Panc1 (cell line): ENCODE data around the gene GNG14. TPM values are rescaled to one million over a fixed set of nuclear protein-coding genes. Genes with fewer than 3 reads are reported as not detected.

ENCODE experiments used
- ATAC-seq: fragments of 200-7000 bp; cut with Tn5 transposase; 2 replicates; pipeline ENCODE4 v1.9.1; 2020; ENCODE audit warnings: mild to moderate bottlenecking, moderate library complexity
- BruUV-seq: library from RNA; stranded (reverse); fragments of 400-500 nt; replicated peaks from 2 replicates; lab custom pipeline; 2021; lab: Mats Ljungman, UMichigan
- CTCF ChIA-PET: fragments of 300-600 bp; sonication (Branson Sonifier 250); formaldehyde crosslinking; loops from one replicate; lab custom pipeline; 2022; ENCODE audit warnings: antibody characterized with exemption; lab: Charles Lee
- POLR2A ChIA-PET: fragments of 300-600 bp; sonication (Branson Sonifier 250); formaldehyde crosslinking; loops from one replicate; lab custom pipeline; 2022; ENCODE audit warnings: antibody characterized with exemption; lab: Charles Lee
- DNase-seq: peaks from one replicate; pipeline ENCODE4 v3.0.0-alpha.2; 2010; ENCODE audit warnings: low read depth, low spot score
- H3K27ac ChIP-seq: 2 replicates; pipeline ENCODE4 v1.5.1; 2011; ENCODE audit warnings: mild to moderate bottlenecking, low read length, inconsistent platforms
- H3K27me3 ChIP-seq: fragments of 200-500 bp; sonication (Bioruptor generic); 2 replicates; pipeline ENCODE4 v1.6.0; 2014; ENCODE audit warnings: low read length, inconsistent platforms; ENCODE audit not compliant: control insufficient read depth, insufficient read depth
- H3K36me3 ChIP-seq: fragments of 200-500 bp; sonication (Bioruptor generic); 2 replicates; pipeline ENCODE4 v1.5.1; 2014; ENCODE audit warnings: inconsistent platforms, mild to moderate bottlenecking, low read length, moderate library complexity; ENCODE audit not compliant: control insufficient read depth, insufficient read depth
- H3K4me1 ChIP-seq: 2 replicates; pipeline ENCODE4 v1.5.1; 2011; ENCODE audit warnings: inconsistent platforms, mild to moderate bottlenecking, low read length, moderate library complexity; ENCODE audit not compliant: control insufficient read depth, insufficient read depth
- H3K4me3 ChIP-seq, 2 experiments: 2 replicates each; pipeline ENCODE4 v1.5.1; 2011 to 2012; ENCODE audit warnings: low read depth in 2 of 2, low read length in 2 of 2, mild to moderate bottlenecking in 2 of 2, inconsistent platforms in 1 of 2, moderate library complexity in 1 of 2
- H3K9me3 ChIP-seq: fragments of 200-500 bp; sonication (Bioruptor generic); 2 replicates; pipeline ENCODE4 v1.5.1; 2014; ENCODE audit warnings: low read depth, mild to moderate bottlenecking, inconsistent platforms, low read length, moderate library complexity; ENCODE audit not compliant: control insufficient read depth, insufficient read depth
- CTCF ChIP-seq: fragments of 450-650 bp; IDR thresholded peaks from 2 replicates; pipeline ENCODE4 v1.5.1; 2017; ENCODE audit warnings: mild to moderate bottlenecking
- POLR2AphosphoS5 ChIP-seq: IDR thresholded peaks from 2 replicates; pipeline ENCODE4 v1.6.1; 2012; ENCODE audit warnings: mild to moderate bottlenecking, low read depth, low read length, moderate library complexity
- REST ChIP-seq, 2 experiments: IDR thresholded peaks; 2 replicates each; pipeline ENCODE4 v1.6.1; 2011 to 2012; ENCODE audit warnings: low read depth in 2 of 2, control low read depth in 1 of 2, low read length in 1 of 2, mild to moderate bottlenecking in 1 of 2, moderate library complexity in 1 of 2; ENCODE audit not compliant: insufficient read depth in 1 of 2
- SIN3A ChIP-seq: IDR thresholded peaks from 2 replicates; pipeline ENCODE4 v1.6.1; 2012; ENCODE audit warnings: low read depth, mild to moderate bottlenecking, low read length, moderate library complexity, borderline replicate concordance; ENCODE audit not compliant: insufficient read depth
- TCF7L2 ChIP-seq: IDR thresholded peaks from 2 replicates; pipeline ENCODE4 v1.6.1; 2011; ENCODE audit warnings: mild to moderate bottlenecking, low read depth, low read length, inconsistent platforms
- in situ Hi-C: cut with HindIII; loops from 2 replicates; pipeline ENCODE4 v1.10.0; 2016; ENCODE audit warnings: low sequenced_read_pairs, low pct_unique_long_range_greater_than_20kb
- intact Hi-C: fragments of 100-400 bp; cut with micrococcal nuclease; formaldehyde crosslinking; loops from one replicate; pipeline ENCODE4 v1.10.0; 2022; ENCODE audit not compliant: unreplicated experiment
- total RNA-seq: library from RNA; stranded (reverse); gene quantifications from one replicate; pipeline ENCODE4 v1.2.1, GENCODE V29; 2021; ENCODE audit not compliant: unreplicated experiment

Gene GNG14
- total RNA-seq, 1 experiment from 2014 or later, result not detected

- CTCF ChIA-PET, result no interaction called here
These were observed 18.0 kb downstream of the GNG14 start for GRCh38 chr19:12705654-12706331.

GRCh38 chr19:12706332-12706718 lies 18.5 kb downstream of the GNG14 start:
- no peak; the same call in 1 of the 2 replicates for ATAC-seq

More at GRCh38 chr19:12705654-12706331, 18.0 kb downstream of the GNG14 start:
- in situ Hi-C loops, result no loop called here
- Histone ChIP-seq H3K4me1 (no peaks in the 10 kb centered on the region), H3K27ac (no peak overlapping the region), H3K9me3 (no peaks in the 10 kb centered on the region), H3K4me3 (no peak overlapping the region), H3K27me3 (no peaks in the 10 kb centered on the region), H3K36me3 (peaks cover 12% of the 10 kb centered on the region)
- BruUV-seq, result no TSS peak
- intact Hi-C loops, result no loop called here
- POLR2A ChIA-PET, result no interaction called here
- DNase-seq, result no peak
- no peak; the same call in 1 of the 2 replicates for ATAC-seq
- TF ChIP-seq CTCF (no peak), SIN3A (no peak), POLR2AphosphoS5 (no peak), TCF7L2 (no peak), REST (IDR thresholded peaks at IDR 0.05; ENCODE audit: insufficient read depth in 1 of 2, low read depth in 2 of 2, low read length in 1 of 2) (no peak)

More at GRCh38 chr19:12706332-12706718, 18.5 kb downstream of the GNG14 start:
- no peak for TF ChIP-seq CTCF
- TF ChIP-seq TCF7L2, result no peak
- TF ChIP-seq POLR2AphosphoS5, result no peak
- no peak for TF ChIP-seq REST (IDR thresholded peaks at IDR 0.05; ENCODE audit: insufficient read depth in 1 of 2, low read depth in 2 of 2, low read length in 1 of 2)
- no peak for TF ChIP-seq SIN3A
- no peak overlapping the region for H3K27ac ChIP-seq
- CTCF ChIA-PET, result no interaction called here
- no peaks in the 10 kb centered on the region for H3K9me3 ChIP-seq
- peaks cover 10% of the 10 kb centered on the region for H3K36me3 ChIP-seq
- POLR2A ChIA-PET, result no interaction called here
- DNase-seq, result no peak
- in situ Hi-C loops (no loop called here), intact Hi-C loops (no loop called here)
- H3K4me1 ChIP-seq, result no peaks in the 10 kb centered on the region
- BruUV-seq, result no TSS peak
- H3K4me3 ChIP-seq, result no peak overlapping the region
- no peaks in the 10 kb centered on the region for H3K27me3 ChIP-seq
